ENCODE results near the gene NOP9. TPM values are rescaled to one million over a fixed set of nuclear protein-coding genes. Genes with fewer than 3 reads are reported as not detected.

NOP9 gene
- total and polyA plus RNA-seq, 7 donors = 11.4 to 38.8 (median 36.7) TPM

GRCh38 chr14:24310646-24311604, 11.3 kb downstream of the NOP9 start, which contains the start of gene LTB4R:
LTB4R (plus strand) TSS chr14:24311502; CDS start chr14:24315652, 4,150 bp downstream.
- WGBS, 3 donors = 14 to 18% (median 17%) methylated on average over 82 to 99 of the region's 99 CpGs
- Histone ChIP-seq H3K27me3 (ENCODE audit: insufficient read depth in 3 of 3, low read length in 2 of 3) (peaks cover 0 to 5% (median 0%) of the 10 kb centered on the region in 3 donors), H3K27ac (peak within 1 kb of the TSS; percentile 79), H3K4me1 (peaks cover 13% of the 10 kb centered on the region), H3K4me3 (peak within 1 kb of the TSS; percentile 68), H3K36me3 (ENCODE audit: insufficient read depth in 1 of 2, low read depth in 1 of 2) (peaks cover 0 to 22% of the 10 kb centered on the region in 2 donors), H3K9me3 (no peaks in the 10 kb centered on the region)
- peak; percentile 48 for TF ChIP-seq CTCF (IDR thresholded peaks at IDR 0.05)
- DNase-seq (peak; percentile 79 to 89), ATAC-seq (peak; percentile 86 to 91 (median 90))
- intact Hi-C loops (cut with DNase I) = no loop called here

- intact Hi-C loops (cut with DNase I) = no loop called here
- H3K9me3 ChIP-seq = no peaks in the 10 kb centered on the region
- TF ChIP-seq CTCF (IDR thresholded peaks at IDR 0.05) = no peak
- H3K4me3 ChIP-seq = peak overlapping the region; percentile 68
- ATAC-seq = no peak
- DNase-seq = no peak
- peaks cover 0 to 11% of the 10 kb centered on the region in 2 donors for H3K36me3 ChIP-seq (ENCODE audit: insufficient read depth in 1 of 2, low read depth in 1 of 2)
- WGBS, 3 donors = 91 to 100% (median 100%) methylated on average over 1 of the region's 1 CpG
- H3K27me3 ChIP-seq (ENCODE audit: insufficient read depth in 3 of 3, low read length in 2 of 3) = peaks cover 0 to 16% (median 2%) of the 10 kb centered on the region in 3 donors
- H3K4me1 ChIP-seq = peaks cover 13% of the 10 kb centered on the region
- peak overlapping the region; percentile 79 for H3K27ac ChIP-seq
Observed at GRCh38 chr14:24311837-24312615, 12.4 kb downstream of the NOP9 start.

GRCh38 chr14:24312736-24313507, 13.3 kb downstream of the NOP9 start:
- Histone ChIP-seq H3K4me3 (no peak overlapping the region), H3K27ac (peak overlapping the region; percentile 63), H3K9me3 (no peaks in the 10 kb centered on the region), H3K4me1 (peaks cover 13% of the 10 kb centered on the region), H3K27me3 (ENCODE audit: insufficient read depth in 3 of 3, low read length in 2 of 3) (peaks cover 0 to 24% (median 2%) of the 10 kb centered on the region in 3 donors), H3K36me3 (ENCODE audit: insufficient read depth in 1 of 2, low read depth in 1 of 2) (peaks cover 0 to 5% of the 10 kb centered on the region in 2 donors)
- no peak for TF ChIP-seq CTCF (IDR thresholded peaks at IDR 0.05)
- DNase-seq (peak in 1 of 2 donors; percentile 53), ATAC-seq (no peak)
- WGBS, 3 donors = 64 to 69% (median 65%) methylated on average over 9 of the region's 9 CpGs
- intact Hi-C loops (cut with DNase I) = no loop called here

GRCh38 chr14:24313913-24314312, 14.3 kb downstream of the NOP9 start:
- DNase-seq = no peak
- Histone ChIP-seq H3K27me3 (ENCODE audit: insufficient read depth in 3 of 3, low read length in 2 of 3) (peaks cover 0 to 34% (median 4%) of the 10 kb centered on the region in 3 donors), H3K4me3 (no peak overlapping the region), H3K27ac (no peak overlapping the region), H3K36me3 (ENCODE audit: insufficient read depth in 1 of 2, low read depth in 1 of 2) (peaks cover 0 to under 1% of the 10 kb centered on the region in 2 donors), H3K9me3 (no peaks in the 10 kb centered on the region), H3K4me1 (peaks cover 13% of the 10 kb centered on the region)
- no peak for ATAC-seq
- intact Hi-C loops (cut with DNase I) = no loop called here
- no peak for TF ChIP-seq CTCF (IDR thresholded peaks at IDR 0.05)
- WGBS, 3 donors = 73 to 84% (median 73%) methylated on average over 2 of the region's 2 CpGs

Data from psoas muscle (tissue), 8 donors.